Measurements from ENCODE around the gene PPFIA4.

PPFIA4 gene

GRCh38 chr1:203043830-203044545, 17.7 kb downstream of the PPFIA4 start:
- Histone ChIP-seq H3K4me3 (ENCODE audit: low read depth, low read length) (no peak overlapping the region), H3K27ac (ENCODE audit: low read depth, low read length) (no peak overlapping the region)

GRCh38 chr1:203044546-203045250, 18.4 kb downstream of the PPFIA4 start:
- Histone ChIP-seq H3K4me3 (ENCODE audit: low read depth, low read length) (no peak overlapping the region), H3K9me3 (ENCODE audit: control insufficient read depth, insufficient read depth, low read depth, low read length) (no peaks in the 10 kb centered on the region), H3K9ac (ENCODE audit: low read length) (no peak overlapping the region), H3K4me1 (ENCODE audit: control insufficient read depth, insufficient read depth, low read length) (peaks cover 34% of the 10 kb centered on the region), H3K27ac (ENCODE audit: low read depth, low read length) (no peak overlapping the region), H3K36me3 (ENCODE audit: control insufficient read depth, insufficient read depth, low read length) (peaks cover 8% of the 10 kb centered on the region; the same call in 1 of the 2 replicates), H3K27me3 (ENCODE audit: control insufficient read depth, insufficient read depth, low read length) (no peaks in the 10 kb centered on the region)

More at GRCh38 chr1:203043830-203044545, 17.7 kb downstream of the PPFIA4 start:
- Histone ChIP-seq H3K9ac (ENCODE audit: low read length) (no peak overlapping the region), H3K9me3 (ENCODE audit: control insufficient read depth, insufficient read depth, low read depth, low read length) (no peaks in the 10 kb centered on the region), H3K4me1 (ENCODE audit: control insufficient read depth, insufficient read depth, low read length) (peaks cover 35% of the 10 kb centered on the region), H3K36me3 (ENCODE audit: control insufficient read depth, insufficient read depth, low read length) (peaks cover 8% of the 10 kb centered on the region; the same call in 1 of the 2 replicates), H3K27me3 (ENCODE audit: control insufficient read depth, insufficient read depth, low read length) (no peaks in the 10 kb centered on the region)

GRCh38 chr1:203045336-203045735, 19.0 kb downstream of the PPFIA4 start:
- Histone ChIP-seq H3K4me1 (ENCODE audit: control insufficient read depth, insufficient read depth, low read length) (peaks cover 29% of the 10 kb centered on the region), H3K27ac (ENCODE audit: low read depth, low read length) (no peak overlapping the region), H3K9ac (ENCODE audit: low read length) (no peak overlapping the region), H3K9me3 (ENCODE audit: control insufficient read depth, insufficient read depth, low read depth, low read length) (no peaks in the 10 kb centered on the region), H3K36me3 (ENCODE audit: control insufficient read depth, insufficient read depth, low read length) (peaks cover 8% of the 10 kb centered on the region; the same call in 1 of the 2 replicates), H3K27me3 (ENCODE audit: control insufficient read depth, insufficient read depth, low read length) (no peaks in the 10 kb centered on the region), H3K4me3 (ENCODE audit: low read depth, low read length) (no peak overlapping the region)

GRCh38 chr1:203045821-203046594, 19.7 kb downstream of the PPFIA4 start:
- no peaks in the 10 kb centered on the region for H3K9me3 ChIP-seq (ENCODE audit: control insufficient read depth, insufficient read depth, low read depth, low read length)
- peaks cover 8% of the 10 kb centered on the region; the same call in 1 of the 2 replicates for H3K36me3 ChIP-seq (ENCODE audit: control insufficient read depth, insufficient read depth, low read length)
- no peaks in the 10 kb centered on the region for H3K27me3 ChIP-seq (ENCODE audit: control insufficient read depth, insufficient read depth, low read length)
- no peak overlapping the region for H3K4me3 ChIP-seq (ENCODE audit: low read depth, low read length)
- H3K27ac ChIP-seq (ENCODE audit: low read depth, low read length) = no peak overlapping the region
- H3K9ac ChIP-seq (ENCODE audit: low read length) = no peak overlapping the region
- peaks cover 23% of the 10 kb centered on the region for H3K4me1 ChIP-seq (ENCODE audit: control insufficient read depth, insufficient read depth, low read length)

GRCh38 chr1:203046984-203047630, 20.8 kb downstream of the PPFIA4 start:
- Histone ChIP-seq H3K4me1 (ENCODE audit: control insufficient read depth, insufficient read depth, low read length) (peaks cover 20% of the 10 kb centered on the region), H3K36me3 (ENCODE audit: control insufficient read depth, insufficient read depth, low read length) (peaks cover 8% of the 10 kb centered on the region; the same call in 1 of the 2 replicates), H3K9me3 (ENCODE audit: control insufficient read depth, insufficient read depth, low read depth, low read length) (no peaks in the 10 kb centered on the region), H3K9ac (ENCODE audit: low read length) (no peak overlapping the region), H3K27me3 (ENCODE audit: control insufficient read depth, insufficient read depth, low read length) (no peaks in the 10 kb centered on the region), H3K27ac (ENCODE audit: low read depth, low read length) (no peak overlapping the region), H3K4me3 (ENCODE audit: low read depth, low read length) (no peak overlapping the region)

- Histone ChIP-seq H3K36me3 (ENCODE audit: control insufficient read depth, insufficient read depth, low read length) (peaks cover 8% of the 10 kb centered on the region; the same call in 1 of the 2 replicates), H3K27ac (ENCODE audit: low read depth, low read length) (no peak overlapping the region), H3K9ac (ENCODE audit: low read length) (no peak overlapping the region), H3K27me3 (ENCODE audit: control insufficient read depth, insufficient read depth, low read length) (no peaks in the 10 kb centered on the region), H3K4me3 (ENCODE audit: low read depth, low read length) (no peak overlapping the region), H3K4me1 (ENCODE audit: control insufficient read depth, insufficient read depth, low read length) (peaks cover 20% of the 10 kb centered on the region), H3K9me3 (ENCODE audit: control insufficient read depth, insufficient read depth, low read depth, low read length) (no peaks in the 10 kb centered on the region)
Measured at GRCh38 chr1:203048086-203048485, 21.8 kb downstream of the PPFIA4 start.

GRCh38 chr1:203048555-203049051, 22.3 kb downstream of the PPFIA4 start:
- Histone ChIP-seq H3K4me1 (ENCODE audit: control insufficient read depth, insufficient read depth, low read length) (peaks cover 22% of the 10 kb centered on the region), H3K27ac (ENCODE audit: low read depth, low read length) (no peak overlapping the region), H3K9ac (ENCODE audit: low read length) (no peak overlapping the region), H3K27me3 (ENCODE audit: control insufficient read depth, insufficient read depth, low read length) (no peaks in the 10 kb centered on the region), H3K4me3 (ENCODE audit: low read depth, low read length) (no peak overlapping the region), H3K36me3 (ENCODE audit: control insufficient read depth, insufficient read depth, low read length) (peaks cover 5% of the 10 kb centered on the region; the same call in 1 of the 2 replicates), H3K9me3 (ENCODE audit: control insufficient read depth, insufficient read depth, low read depth, low read length) (no peaks in the 10 kb centered on the region)

GRCh38 chr1:203049077-203049476, 22.8 kb downstream of the PPFIA4 start:
- Histone ChIP-seq H3K4me1 (ENCODE audit: control insufficient read depth, insufficient read depth, low read length) (peaks cover 27% of the 10 kb centered on the region), H3K27me3 (ENCODE audit: control insufficient read depth, insufficient read depth, low read length) (no peaks in the 10 kb centered on the region), H3K27ac (ENCODE audit: low read depth, low read length) (no peak overlapping the region), H3K9ac (ENCODE audit: low read length) (no peak overlapping the region), H3K36me3 (ENCODE audit: control insufficient read depth, insufficient read depth, low read length) (peaks cover 4% of the 10 kb centered on the region; the same call in 1 of the 2 replicates), H3K9me3 (ENCODE audit: control insufficient read depth, insufficient read depth, low read depth, low read length) (no peaks in the 10 kb centered on the region), H3K4me3 (ENCODE audit: low read depth, low read length) (no peak overlapping the region)

GRCh38 chr1:203049576-203050180, 23.4 kb downstream of the PPFIA4 start:
- peaks cover 4% of the 10 kb centered on the region; the same call in 1 of the 2 replicates for H3K36me3 ChIP-seq (ENCODE audit: control insufficient read depth, insufficient read depth, low read length)
- no peaks in the 10 kb centered on the region for H3K9me3 ChIP-seq (ENCODE audit: control insufficient read depth, insufficient read depth, low read depth, low read length)
- no peaks in the 10 kb centered on the region for H3K27me3 ChIP-seq (ENCODE audit: control insufficient read depth, insufficient read depth, low read length)
- no peak overlapping the region for H3K4me3 ChIP-seq (ENCODE audit: low read depth, low read length)
- H3K4me1 ChIP-seq (ENCODE audit: control insufficient read depth, insufficient read depth, low read length) = peaks cover 28% of the 10 kb centered on the region
- H3K27ac ChIP-seq (ENCODE audit: low read depth, low read length) = no peak overlapping the region
- H3K9ac ChIP-seq (ENCODE audit: low read length) = no peak overlapping the region

GRCh38 chr1:203050826-203051225, 24.5 kb downstream of the PPFIA4 start:
- Histone ChIP-seq H3K36me3 (ENCODE audit: control insufficient read depth, insufficient read depth, low read length) (peaks cover under 1% of the 10 kb centered on the region; the same call in 1 of the 2 replicates), H3K27me3 (ENCODE audit: control insufficient read depth, insufficient read depth, low read length) (no peaks in the 10 kb centered on the region), H3K9me3 (ENCODE audit: control insufficient read depth, insufficient read depth, low read depth, low read length) (no peaks in the 10 kb centered on the region), H3K27ac (ENCODE audit: low read depth, low read length) (no peak overlapping the region), H3K4me3 (ENCODE audit: low read depth, low read length) (no peak overlapping the region), H3K9ac (ENCODE audit: low read length) (no peak overlapping the region), H3K4me1 (ENCODE audit: control insufficient read depth, insufficient read depth, low read length) (peaks cover 39% of the 10 kb centered on the region)
